Skeletal muscle tissue (tissue), 4 donors: Measurements from ENCODE around the gene HOXA10. TPM values are rescaled to one million over a fixed set of nuclear protein-coding genes. Genes with fewer than 3 reads are reported as not detected.

Experiments
- H3K27ac ChIP-seq: one replicate; pipeline ENCODE4 v1.7.0; 2013; ENCODE audit warnings: mild to moderate bottlenecking, low read depth, low read length, inconsistent platforms
- H3K27me3 ChIP-seq, 3 donors: one replicate each; pipeline ENCODE4 v1.7.0; 2013; ENCODE audit warnings: low read length in 3 of 3; ENCODE audit not compliant: control insufficient read depth in 3 of 3, insufficient read depth in 3 of 3
- H3K36me3 ChIP-seq, 3 donors: one replicate each; pipeline ENCODE4 v1.7.0; 2013; ENCODE audit warnings: low read length in 3 of 3; ENCODE audit not compliant: control insufficient read depth in 3 of 3, insufficient read depth in 3 of 3
- H3K4me1 ChIP-seq, 3 donors: one replicate each; pipeline ENCODE4 v1.7.0; 2013; ENCODE audit warnings: low read length in 3 of 3, mild to moderate bottlenecking in 3 of 3; ENCODE audit not compliant: control insufficient read depth in 3 of 3, insufficient read depth in 3 of 3
- H3K4me3 ChIP-seq, 3 donors: one replicate each; pipeline ENCODE4 v1.7.0; 2013; ENCODE audit warnings: low read length in 3 of 3
- H3K9ac ChIP-seq, 3 donors: one replicate each; pipeline ENCODE4 v1.7.0; 2013; ENCODE audit warnings: low read length in 3 of 3, mild to moderate bottlenecking in 3 of 3, moderate library complexity in 2 of 3, low read depth in 1 of 3
- H3K9me3 ChIP-seq, 3 donors: one replicate each; pipeline ENCODE4 v1.7.0; 2013; ENCODE audit warnings: low read length in 3 of 3; ENCODE audit not compliant: control insufficient read depth in 3 of 3
- total RNA-seq: library from RNA; depleted of rRNA; stranded (reverse); fragments of >200 nt; gene quantifications from one replicate; pipeline ENCODE4 v1.2.3, GENCODE V29; 2014
- donor health status: Osteomylitis.

The HOXA10 gene
- total RNA-seq, 1 donor from 2014 or later, result 13.6 TPM

- Histone ChIP-seq H3K27me3 (no peaks in the 10 kb centered on the region), H3K9ac (no peak overlapping the region), H3K36me3 (peaks cover 17 to 44% (median 27%) of the 10 kb centered on the region in 3 donors), H3K4me1 (peaks cover 30 to 37% (median 35%) of the 10 kb centered on the region in 3 donors), H3K4me3 (no peak overlapping the region), H3K9me3 (no peaks in the 10 kb centered on the region), H3K27ac (no peak overlapping the region)
Measured at GRCh38 chr7:27145165-27145913, 28.8 kb downstream of the HOXA10 start.

- no peaks in the 10 kb centered on the region for H3K9me3 ChIP-seq
- no peak overlapping the region for H3K9ac ChIP-seq
- no peaks in the 10 kb centered on the region for H3K27me3 ChIP-seq
- no peak overlapping the region for H3K27ac ChIP-seq
- H3K4me1 ChIP-seq, result peaks cover 26 to 31% (median 30%) of the 10 kb centered on the region in 3 donors
- peaks cover 17 to 44% (median 27%) of the 10 kb centered on the region in 3 donors for H3K36me3 ChIP-seq
- no peak overlapping the region for H3K4me3 ChIP-seq
Measured at GRCh38 chr7:27144781-27145164, 29.3 kb downstream of the HOXA10 start.

GRCh38 chr7:27143950-27144780, 30.0 kb downstream of the HOXA10 start:
- no peak overlapping the region for H3K4me3 ChIP-seq
- H3K36me3 ChIP-seq, result peaks cover 17 to 46% (median 28%) of the 10 kb centered on the region in 3 donors
- no peak overlapping the region for H3K27ac ChIP-seq
- H3K9me3 ChIP-seq, result no peaks in the 10 kb centered on the region
- H3K9ac ChIP-seq, result no peak overlapping the region
- H3K4me1 ChIP-seq, result peaks cover 23 to 26% (median 25%) of the 10 kb centered on the region in 3 donors
- H3K27me3 ChIP-seq, result no peaks in the 10 kb centered on the region

GRCh38 chr7:27143023-27143949, 30.8 kb downstream of the HOXA10 start, which contains the start of gene HOXA5:
Gene HOXA5, minus strand, starts transcription at chr7:27143681. Its CDS starts 74 bp downstream, at chr7:27143607.
- H3K9me3 ChIP-seq, result no peaks in the 10 kb centered on the region
- no peaks in the 10 kb centered on the region for H3K27me3 ChIP-seq
- H3K4me1 ChIP-seq, result peaks cover 14 to 21% (median 17%) of the 10 kb centered on the region in 3 donors
- peak within 1 kb of the TSS in 1 of 3 donors; percentile 60 for H3K9ac ChIP-seq
- no peak within 1 kb of the TSS for H3K27ac ChIP-seq
- H3K36me3 ChIP-seq, result peaks cover 17 to 49% (median 28%) of the 10 kb centered on the region in 3 donors
- peak within 1 kb of the TSS; percentile 49 to 63 (median 61) for H3K4me3 ChIP-seq

- H3K4me1 ChIP-seq, result peaks cover 10 to 18% (median 14%) of the 10 kb centered on the region in 3 donors
- H3K4me3 ChIP-seq, result peak overlapping the region; percentile 49 to 63 (median 61)
- no peak overlapping the region for H3K27ac ChIP-seq
- H3K9me3 ChIP-seq, result no peaks in the 10 kb centered on the region
- peaks cover 17 to 49% (median 28%) of the 10 kb centered on the region in 3 donors for H3K36me3 ChIP-seq
- peak overlapping the region in 1 of 3 donors; percentile 60 for H3K9ac ChIP-seq
- H3K27me3 ChIP-seq, result no peaks in the 10 kb centered on the region
Measured at GRCh38 chr7:27142580-27143022, 31.5 kb downstream of the HOXA10 start.

- H3K4me1 ChIP-seq, result peaks cover 7 to 14% (median 9%) of the 10 kb centered on the region in 3 donors
- H3K4me3 ChIP-seq, result peak overlapping the region; percentile 29 to 61 (median 49)
- H3K36me3 ChIP-seq, result peaks cover 17 to 49% (median 28%) of the 10 kb centered on the region in 3 donors
- no peaks in the 10 kb centered on the region for H3K27me3 ChIP-seq
- H3K9ac ChIP-seq, result peak overlapping the region in 1 of 3 donors; percentile 60
- no peaks in the 10 kb centered on the region for H3K9me3 ChIP-seq
- no peak overlapping the region for H3K27ac ChIP-seq
Measured at GRCh38 chr7:27141923-27142579, 32.1 kb downstream of the HOXA10 start.

GRCh38 chr7:27141137-27141922, 32.8 kb downstream of the HOXA10 start:
- Histone ChIP-seq H3K9ac (no peak overlapping the region), H3K36me3 (peaks cover 17 to 49% (median 28%) of the 10 kb centered on the region in 3 donors), H3K4me3 (peak overlapping the region in 1 of 3 donors; percentile 61), H3K9me3 (no peaks in the 10 kb centered on the region), H3K27ac (no peak overlapping the region), H3K27me3 (no peaks in the 10 kb centered on the region), H3K4me1 (peaks cover 7 to 15% (median 10%) of the 10 kb centered on the region in 3 donors)

- Histone ChIP-seq H3K4me3 (no peak overlapping the region), H3K27me3 (no peaks in the 10 kb centered on the region), H3K9me3 (no peaks in the 10 kb centered on the region), H3K4me1 (peaks cover 7 to 23% (median 17%) of the 10 kb centered on the region in 3 donors), H3K9ac (no peak overlapping the region), H3K36me3 (peaks cover 14 to 43% (median 22%) of the 10 kb centered on the region in 3 donors), H3K27ac (no peak overlapping the region)
Measured at GRCh38 chr7:27140126-27140857, 33.8 kb downstream of the HOXA10 start.
